Endothelial cell of umbilical vein (primary cell): ENCODE results near the gene LCAT. TPM values are rescaled to one million over a fixed set of nuclear protein-coding genes. Genes with fewer than 3 reads are reported as not detected.

Source experiments
- BruUV-seq: library from RNA; stranded (reverse); fragments of 400-500 nt; replicated peaks from 2 replicates; lab custom pipeline; 2021; lab: Mats Ljungman, UMichigan
- CTCF ChIA-PET: fragments of 300-600, 350-600 bp; sonication (Branson Sonifier 250); formaldehyde crosslinking; loops from one replicate; lab custom pipeline; 2021; ENCODE audit warnings: antibody characterized with exemption, inconsistent platforms; lab: Charles Lee
- POLR2A ChIA-PET: fragments of 300-600, 350-600 bp; sonication (Branson Sonifier 250); formaldehyde crosslinking; loops from one replicate; lab custom pipeline; 2021; ENCODE audit warnings: antibody characterized with exemption, inconsistent platforms; lab: Charles Lee
- DNase-seq: peaks from one replicate; pipeline ENCODE4 v3.0.0-alpha.2; 2011; ENCODE audit warnings: low read depth, low spot score
- FAIRE-seq: peaks from 2 replicates; lab custom pipeline; 2011; peaks lifted over from hg19 to GRCh38; lab: Jason Lieb, UNC
- H2AFZ ChIP-seq: 2 replicates; pipeline ENCODE4 v1.6.0; 2012; ENCODE audit warnings: low read depth, low read length, control low read depth, inconsistent platforms
- H3K27ac ChIP-seq: 2 replicates; pipeline ENCODE4 v1.5.1; 2011; ENCODE audit warnings: low read depth, mild to moderate bottlenecking, control low read depth, low read length, moderate library complexity; ENCODE audit not compliant: insufficient read depth
- H3K27me3 ChIP-seq, 2 experiments: 2 replicates each; pipeline versions ENCODE4 v1.6.0 to v1.6.1; 2011; ENCODE audit warnings: low read length in 2 of 2, mixed read lengths in 1 of 2; ENCODE audit not compliant: control insufficient read depth in 2 of 2, insufficient read depth in 2 of 2
- H3K36me3 ChIP-seq, 2 experiments: 2 replicates in 1 of 2; 3 replicates in 1 of 2; pipeline ENCODE4 v1.5.1; 2011; ENCODE audit warnings: low read length in 2 of 2, mild to moderate bottlenecking in 1 of 2, moderate library complexity in 1 of 2; ENCODE audit not compliant: control insufficient read depth in 2 of 2, insufficient read depth in 2 of 2; ENCODE audit errors: extremely low read depth in 1 of 2
- H3K4me1 ChIP-seq: 3 replicates; pipeline ENCODE4 v1.5.1; 2011; ENCODE audit warnings: mild to moderate bottlenecking, low read length; ENCODE audit not compliant: control insufficient read depth, insufficient read depth; ENCODE audit errors: extremely low read depth
- H3K4me2 ChIP-seq: 2 replicates; pipeline ENCODE4 v1.6.1; 2011; ENCODE audit warnings: low read length, control low read depth, mixed read lengths; ENCODE audit not compliant: insufficient read depth
- H3K4me3 ChIP-seq, 3 experiments: fragments of 200-600 bp in 1 of 3; sonication (generic), shearing (Covaris generic) in 1 of 3; replicated peaks in 1 of 3; 2 replicates each; pipeline ENCODE4 v1.5.1; 2011 to 2016; ENCODE audit warnings: control low read depth in 3 of 3, low read length in 3 of 3, mild to moderate bottlenecking in 2 of 3, inconsistent platforms in 1 of 3, low read depth in 1 of 3, moderate library complexity in 1 of 3; ENCODE audit not compliant: insufficient read depth in 1 of 3
- H3K79me2 ChIP-seq: 2 replicates; pipeline ENCODE4 v1.6.0; 2012; ENCODE audit warnings: low read length, inconsistent platforms; ENCODE audit not compliant: control insufficient read depth, insufficient read depth
- H3K9ac ChIP-seq: replicated peaks from 2 replicates; pipeline ENCODE3; 2011; ENCODE audit warnings: low read length, control low read depth; ENCODE audit not compliant: insufficient read depth; ENCODE audit errors: extremely low read depth
- H3K9me1 ChIP-seq: replicated peaks from 3 replicates; pipeline ENCODE4 v1.6.0; 2011; ENCODE audit warnings: mild to moderate bottlenecking, low read length; ENCODE audit not compliant: control insufficient read depth, insufficient read depth; ENCODE audit errors: extremely low read depth
- H3K9me3 ChIP-seq: replicated peaks from 2 replicates; pipeline ENCODE4 v1.5.1; 2012; ENCODE audit warnings: low read length, inconsistent platforms; ENCODE audit not compliant: control insufficient read depth, insufficient read depth
- H4K20me1 ChIP-seq: replicated peaks from 2 replicates; pipeline ENCODE3; 2011; ENCODE audit warnings: mild to moderate bottlenecking, low read length; ENCODE audit not compliant: control insufficient read depth, insufficient read depth; ENCODE audit errors: extremely low read depth
- EZH2 ChIP-seq: IDR thresholded peaks from 2 replicates; pipeline ENCODE4 v1.6.1; 2012; ENCODE audit warnings: borderline replicate concordance, low read depth, mild to moderate bottlenecking, moderate library complexity, low read length, inconsistent platforms; ENCODE audit not compliant: severe bottlenecking
- FOS ChIP-seq: IDR thresholded peaks from 2 replicates; pipeline ENCODE4 v1.6.1; 2011; ENCODE audit warnings: mild to moderate bottlenecking, low read length, moderate library complexity, borderline replicate concordance; ENCODE audit not compliant: insufficient read depth
- GATA2 ChIP-seq: IDR thresholded peaks from 2 replicates; pipeline ENCODE4 v1.7.0; 2011; ENCODE audit warnings: low read depth, mild to moderate bottlenecking, moderate library complexity, mixed read lengths, low read length; ENCODE audit not compliant: insufficient read length, insufficient read depth
- JUN ChIP-seq: IDR thresholded peaks from 2 replicates; pipeline ENCODE4 v1.6.1; 2011; ENCODE audit warnings: borderline replicate concordance, low read depth; ENCODE audit not compliant: insufficient read length, insufficient read depth
- MYC ChIP-seq: IDR thresholded peaks from one replicate; pipeline ENCODE4 v1.6.1; 2011; ENCODE audit warnings: mild to moderate bottlenecking, low read depth, low read length
- POLR2A ChIP-seq: IDR thresholded peaks from 2 replicates; pipeline ENCODE4 v1.6.1; 2012; ENCODE audit warnings: low read depth, mild to moderate bottlenecking, control low read depth, low read length
- POLR2AphosphoS5 ChIP-seq: IDR thresholded peaks from 2 replicates; pipeline ENCODE4 v1.6.1; 2012; ENCODE audit warnings: low read depth, mild to moderate bottlenecking, control low read depth, low read length, moderate library complexity; ENCODE audit not compliant: insufficient read depth
- dilution Hi-C: fragments of 300-500 bp; cut with MboI; formaldehyde crosslinking; loops from one replicate; pipeline ENCODE4 v1.15.0; 2019; ENCODE audit warnings: low sequenced_read_pairs; ENCODE audit not compliant: extremely low pct_ligation_motif_present
- intact Hi-C: fragments of 100-400 bp; cut with micrococcal nuclease; formaldehyde crosslinking; loops from one replicate; pipeline ENCODE4 v1.10.0; 2022
- polyA plus RNA-seq, 4 experiments: library from polyadenylated mRNA; depleted of rRNA in 3 of 4; stranded (reverse) in 3 of 4; unstranded in 1 of 4; fragments of >200 nt; gene quantifications; 2 replicates each; pipeline versions ENCODE4 v1.2.1 to v1.2.3, GENCODE V29; 2011 to 2012; ENCODE audit warnings: missing spikeins in 1 of 4
- total RNA-seq: library from RNA; stranded (reverse); gene quantifications from 2 replicates; pipeline ENCODE4 v1.2.3, GENCODE V29; 2021
- TF ChIP-seq, protein P1 (sequence below), 2 donors: IDR thresholded peaks; 1 replicate in 1 of 2; 2 replicates in 1 of 2; pipeline ENCODE4 v1.5.1; 2011; ENCODE audit warnings: low read length in 2 of 2, mild to moderate bottlenecking in 2 of 2, moderate library complexity in 2 of 2, control low read depth in 1 of 2, inconsistent platforms in 1 of 2, low read depth in 1 of 2; ENCODE audit not compliant: insufficient read depth in 1 of 2; ENCODE audit errors: extremely low read depth in 1 of 2
- TF ChIP-seq, protein P2 (sequence below): IDR thresholded peaks from 2 replicates; pipeline ENCODE4 v1.6.1; 2011; ENCODE audit not compliant: insufficient read depth, insufficient read length

Gene LCAT
- total and polyA plus RNA-seq, 2 donors (not counting 3 experiments of a cell fraction or from before 2014, with no cell fraction given) = 22.6 to 46.1 TPM

DNA sequence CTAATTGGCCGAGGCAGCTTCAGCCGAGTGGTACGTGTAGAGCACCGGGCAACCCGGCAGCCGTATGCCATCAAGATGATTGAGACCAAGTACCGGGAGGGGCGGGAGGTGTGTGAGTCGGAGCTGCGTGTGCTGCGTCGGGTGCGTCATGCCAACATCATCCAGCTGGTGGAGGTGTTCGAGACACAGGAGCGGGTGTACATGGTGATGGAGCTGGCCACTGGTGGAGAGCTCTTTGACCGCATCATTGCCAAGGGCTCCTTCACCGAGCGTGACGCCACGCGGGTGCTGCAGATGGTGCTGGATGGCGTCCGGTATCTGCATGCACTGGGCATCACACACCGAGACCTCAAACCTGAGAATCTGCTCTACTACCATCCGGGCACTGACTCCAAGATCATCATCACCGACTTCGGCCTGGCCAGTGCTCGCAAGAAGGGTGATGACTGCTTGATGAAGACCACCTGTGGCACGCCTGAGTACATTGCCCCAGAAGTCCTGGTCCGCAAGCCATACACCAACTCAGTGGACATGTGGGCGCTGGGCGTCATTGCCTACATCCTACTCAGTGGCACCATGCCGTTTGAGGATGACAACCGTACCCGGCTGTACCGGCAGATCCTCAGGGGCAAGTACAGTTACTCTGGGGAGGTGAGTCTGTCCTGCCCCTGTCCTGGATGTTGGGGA, 34.7 kb downstream of the LCAT start:
- Histone ChIP-seq H3K4me1 (no peaks in the 10 kb centered on the region), H3K4me2 (no peak overlapping the region), H3K9me1 (no peaks in the 10 kb centered on the region), H3K9me3 (no peaks in the 10 kb centered on the region), H3K36me3 (peaks cover 3 to 15% of the 10 kb centered on the region in 2 experiments), H3K27me3 (no peaks in the 10 kb centered on the region), H3K79me2 (no peaks in the 10 kb centered on the region), H2AFZ (no peak overlapping the region), H3K4me3 (no peak overlapping the region), H3K27ac (no peak overlapping the region), H3K9ac (no peak overlapping the region), H4K20me1 (no peaks in the 10 kb centered on the region)
- ChIA-PET CTCF (interaction anchor here (0.6 to 1.5 kb wide), 3 partner anchors 16 to 236 kb away, joined by 3 to 4 read pairs (median 3); partner anchors contain the start of gene PSKH1), POLR2A (no interaction called here)
- FAIRE-seq = no peak
- BruUV-seq = no TSS peak
- dilution Hi-C loops (loop anchor here (25.0 kb wide), 1 partner anchor 222 kb away; no protein-coding TSS in a partner anchor), intact Hi-C loops (loop anchor here (10.0 kb wide), 1 partner anchor 594 kb away; no protein-coding TSS in a partner anchor)
- no peak for DNase-seq
- no peak for TF ChIP-seq POLR2A
- no peak for TF ChIP-seq EZH2
- TF ChIP-seq POLR2AphosphoS5 = no peak

DNA sequence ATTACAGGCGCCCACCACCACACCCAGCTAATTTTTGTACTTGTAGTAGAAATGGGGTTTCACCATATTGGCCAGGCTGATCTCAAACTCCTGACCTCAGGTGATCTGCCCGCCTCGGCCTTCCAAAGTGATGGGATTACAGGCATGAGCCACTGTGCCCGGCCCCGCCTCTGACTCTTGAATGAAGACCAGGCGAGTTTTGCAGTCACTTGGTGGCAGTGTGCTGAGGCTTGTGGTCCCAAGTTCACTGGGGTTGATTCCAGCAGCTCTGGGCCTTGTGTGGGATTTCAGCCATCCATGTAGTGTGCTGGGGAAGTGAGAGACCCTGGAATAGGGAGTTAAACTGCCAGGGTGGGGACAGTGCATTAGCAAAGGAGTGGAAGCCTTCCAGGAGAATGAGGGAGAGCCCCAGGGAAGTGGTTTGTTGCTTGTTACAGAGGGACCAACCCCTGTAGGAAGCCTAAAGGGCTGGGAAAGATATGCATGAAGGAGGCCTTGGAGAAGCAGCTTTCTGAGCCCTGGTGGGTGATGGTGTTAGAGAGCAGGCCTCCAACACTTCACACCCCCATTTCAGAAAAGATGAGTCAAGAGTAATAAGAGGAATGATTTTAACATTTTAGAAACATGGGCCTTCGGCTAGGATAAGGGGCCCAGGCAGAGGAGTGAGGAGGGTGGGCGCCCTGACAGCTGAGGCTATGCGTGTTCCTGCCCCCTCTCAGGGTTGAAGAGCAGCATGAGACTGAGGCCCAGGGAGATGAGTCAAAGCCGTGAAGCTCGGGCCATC, 36.3 kb downstream of the LCAT start:
- Histone ChIP-seq H3K9ac (no peak overlapping the region), H3K79me2 (no peaks in the 10 kb centered on the region), H3K36me3 (peaks cover 3 to 15% of the 10 kb centered on the region in 2 experiments), H3K27me3 (no peaks in the 10 kb centered on the region), H3K9me3 (no peaks in the 10 kb centered on the region), H3K4me2 (no peak overlapping the region), H3K27ac (no peak overlapping the region), H4K20me1 (no peaks in the 10 kb centered on the region), H2AFZ (no peak overlapping the region), H3K9me1 (no peaks in the 10 kb centered on the region), H3K4me3 (no peak overlapping the region), H3K4me1 (peaks cover 5% of the 10 kb centered on the region)
- DNase-seq = no peak
- CTCF ChIA-PET = no interaction called here
- intact Hi-C loops = loop anchor here (10.0 kb wide), 1 partner anchor 593 kb away; no protein-coding TSS in a partner anchor
- BruUV-seq = no TSS peak
- POLR2A ChIA-PET = no interaction called here
- dilution Hi-C loops = loop anchor here (25.0 kb wide), 1 partner anchor 220 kb away; no protein-coding TSS in a partner anchor
- FAIRE-seq = no peak
- TF ChIP-seq EZH2 (no peak), GATA2 (no peak), FOS (no peak), MYC (no peak), JUN (no peak), POLR2A (no peak), POLR2AphosphoS5 (no peak)
- TF ChIP-seq, protein P1, sequence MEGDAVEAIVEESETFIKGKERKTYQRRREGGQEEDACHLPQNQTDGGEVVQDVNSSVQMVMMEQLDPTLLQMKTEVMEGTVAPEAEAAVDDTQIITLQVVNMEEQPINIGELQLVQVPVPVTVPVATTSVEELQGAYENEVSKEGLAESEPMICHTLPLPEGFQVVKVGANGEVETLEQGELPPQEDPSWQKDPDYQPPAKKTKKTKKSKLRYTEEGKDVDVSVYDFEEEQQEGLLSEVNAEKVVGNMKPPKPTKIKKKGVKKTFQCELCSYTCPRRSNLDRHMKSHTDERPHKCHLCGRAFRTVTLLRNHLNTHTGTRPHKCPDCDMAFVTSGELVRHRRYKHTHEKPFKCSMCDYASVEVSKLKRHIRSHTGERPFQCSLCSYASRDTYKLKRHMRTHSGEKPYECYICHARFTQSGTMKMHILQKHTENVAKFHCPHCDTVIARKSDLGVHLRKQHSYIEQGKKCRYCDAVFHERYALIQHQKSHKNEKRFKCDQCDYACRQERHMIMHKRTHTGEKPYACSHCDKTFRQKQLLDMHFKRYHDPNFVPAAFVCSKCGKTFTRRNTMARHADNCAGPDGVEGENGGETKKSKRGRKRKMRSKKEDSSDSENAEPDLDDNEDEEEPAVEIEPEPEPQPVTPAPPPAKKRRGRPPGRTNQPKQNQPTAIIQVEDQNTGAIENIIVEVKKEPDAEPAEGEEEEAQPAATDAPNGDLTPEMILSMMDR (IDR thresholded peaks at IDR 0.05; ENCODE audit: extremely low read depth in 1 of 2, insufficient read depth in 1 of 2, low read depth in 1 of 2, low read length in 2 of 2) = no peak
- TF ChIP-seq, protein P2, sequence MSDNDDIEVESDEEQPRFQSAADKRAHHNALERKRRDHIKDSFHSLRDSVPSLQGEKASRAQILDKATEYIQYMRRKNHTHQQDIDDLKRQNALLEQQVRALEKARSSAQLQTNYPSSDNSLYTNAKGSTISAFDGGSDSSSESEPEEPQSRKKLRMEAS = no peak
